Smooth muscle cell of the coronary artery (primary cell): ENCODE measurements around the gene KRT222. TPM values are rescaled to one million over a fixed set of nuclear protein-coding genes. Genes with fewer than 3 reads are reported as not detected.

Experiments
- total RNA-seq: library from RNA; depleted of rRNA; stranded (reverse); fragments of >200 nt; gene quantifications from 2 replicates; pipeline ENCODE4 v1.2.3, GENCODE V29; 2014; ENCODE audit warnings: low replicate concordance

Gene KRT222
- 1.3 TPM in 1 of 2 replicates, not detected in the other for total RNA-seq

DNA sequence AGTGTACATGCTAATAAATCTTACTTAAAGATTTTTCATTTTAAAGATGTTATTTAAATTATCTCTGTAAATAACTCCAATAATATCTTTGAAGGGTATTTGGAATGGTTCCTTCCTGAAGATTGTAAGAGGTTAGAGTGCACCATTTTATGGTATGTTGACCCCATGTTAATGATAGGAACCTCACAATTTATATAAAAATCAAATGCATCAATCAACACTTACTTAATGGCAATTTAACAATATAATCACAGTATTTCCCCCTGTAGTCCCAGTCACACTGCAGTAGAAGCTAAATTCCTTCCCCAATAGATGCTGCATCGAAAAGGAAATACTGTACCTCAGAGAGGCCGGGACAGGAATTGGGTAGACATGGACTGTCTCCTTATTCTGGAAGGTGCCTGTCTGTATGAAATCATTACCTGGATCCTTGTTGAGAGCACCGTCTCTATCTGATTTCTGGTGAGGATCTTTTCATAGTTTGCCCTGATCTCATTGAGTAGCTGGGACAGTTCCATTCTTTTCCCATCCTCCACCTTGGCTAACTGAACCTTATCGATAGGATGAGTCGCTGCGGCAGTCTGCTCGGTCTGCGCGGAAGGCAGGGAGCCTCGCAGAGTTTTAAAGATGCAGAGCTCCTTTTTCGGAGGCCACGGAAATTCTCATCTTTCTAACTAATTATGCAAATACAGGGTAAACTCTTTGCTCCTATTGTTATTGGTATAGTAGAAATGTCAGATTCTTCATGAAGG lies at the start of gene KRT222:
KRT222 (minus strand) TSS at position 596 of the 752 bp plus-strand sequence; CDS start at position 518, 78 bp downstream.

DNA sequence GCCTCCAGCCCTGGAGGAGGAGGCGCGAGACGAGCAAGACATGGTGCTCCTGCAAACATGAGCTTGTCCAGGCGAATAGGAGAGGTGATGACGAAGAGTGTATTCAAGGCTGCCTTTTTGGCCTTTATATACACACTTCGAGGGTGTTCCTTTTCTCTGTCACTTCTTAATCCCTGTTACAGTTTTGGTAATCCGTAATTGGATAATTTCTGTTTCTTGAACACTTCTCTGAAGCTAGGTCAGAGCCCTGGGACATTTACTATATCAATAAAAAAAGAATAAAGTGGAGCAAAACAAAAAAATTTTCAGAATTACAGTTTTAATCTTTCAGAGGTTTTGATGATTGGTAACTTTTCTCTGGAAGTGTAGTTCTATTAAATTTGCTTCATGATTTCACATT lies 38.7 kb upstream of the KRT222 start, which contains the start of gene KRT24:
KRT24 (minus strand) TSS at position 101 of the 400 bp plus-strand sequence; CDS start at position 42, 59 bp downstream.

DNA sequence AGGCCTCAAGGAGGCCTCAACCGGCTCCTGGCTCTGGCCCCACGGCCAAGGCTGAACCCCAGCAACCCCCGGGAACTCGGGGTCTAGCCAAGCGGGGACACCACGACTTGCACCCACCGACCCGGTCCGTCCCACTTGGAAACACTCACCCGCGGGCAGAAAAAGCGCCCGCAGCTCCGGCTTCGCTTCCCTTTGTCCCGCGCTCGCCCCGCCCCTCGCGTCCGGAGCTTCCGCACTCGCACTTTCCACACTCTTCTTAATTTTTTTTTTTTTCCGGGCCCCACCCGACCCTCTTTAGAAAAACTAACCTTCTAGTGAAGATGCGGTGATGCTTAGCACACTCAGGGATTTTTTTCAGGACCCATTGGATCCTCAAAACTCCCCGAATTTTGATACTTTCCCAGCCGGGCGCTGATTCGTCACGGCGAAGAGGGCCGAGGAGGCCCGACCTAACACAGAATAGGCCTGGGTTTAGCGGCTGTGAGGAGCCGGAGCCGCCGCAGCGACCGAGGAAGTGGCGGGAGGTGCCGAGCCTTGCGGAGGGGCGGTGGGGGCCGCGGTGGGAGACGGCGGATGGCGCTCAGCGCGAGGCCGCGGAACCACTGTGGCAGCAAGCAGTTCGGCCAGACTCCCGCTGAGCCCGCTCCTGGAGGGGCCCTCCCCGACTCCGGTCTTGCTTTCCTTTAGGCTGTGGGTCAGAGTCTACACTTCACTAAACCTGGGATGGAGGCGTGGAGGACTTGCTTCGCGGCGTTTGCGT lies 17.2 kb downstream of the KRT222 start, which contains the start of gene SMARCE1:
SMARCE1 (minus strand) TSS at position 195 of the 760 bp plus-strand sequence. CDS start 2,016 bp downstream, outside the sequence.

Other genes with a start within 250 kb of the KRT222 start
- 1.4 and 20.0 TPM in 2 replicates for gene TOP2A, start 247.3 kb downstream of the KRT222 start, total RNA-seq
- 92.4 and 288 TPM in 2 replicates for gene IGFBP4, start 221.7 kb downstream of the KRT222 start, total RNA-seq
- not detected in 2 replicates for gene TNS4, start 163.6 kb downstream of the KRT222 start, total RNA-seq
- not detected in 2 replicates for gene CCR7, start 99.7 kb downstream of the KRT222 start, total RNA-seq
- 68.1 and 78.9 TPM in 2 replicates for gene SMARCE1, start 17.4 kb downstream of the KRT222 start, total RNA-seq
- not detected in 2 replicates for gene KRT24, start 38.6 kb upstream of the KRT222 start, total RNA-seq
- gene KRT25, start 90.2 kb upstream of the KRT222 start, total RNA-seq: not detected in 2 replicates
- gene KRT26, start 107.0 kb upstream of the KRT222 start, total RNA-seq: not detected in 2 replicates
- gene KRT27, start 117.4 kb upstream of the KRT222 start, total RNA-seq: not detected in 2 replicates
- not detected in 2 replicates for gene KRT28, start 134.8 kb upstream of the KRT222 start, total RNA-seq
- gene KRT10, start 157.4 kb upstream of the KRT222 start, total RNA-seq: 1.6 and 4.7 TPM in 2 replicates
- under 0.01 TPM in 1 of 2 replicates, not detected in the other for gene KRT12, start 202.0 kb upstream of the KRT222 start, total RNA-seq
- not detected in 2 replicates for gene KRT20, start 220.1 kb upstream of the KRT222 start, total RNA-seq